GM21526 (cell line): ENCODE measurements around the gene FEV.

ENCODE experiments used
- ATAC-seq: cut with Tn5 transposase; IDR thresholded peaks from one replicate; pipeline ENCODE4 v1.9.1; 2021; ENCODE audit warnings: moderate library complexity; ENCODE audit not compliant: unreplicated experiment, low FRiP score

The FEV gene

GRCh38 chr2:218993345-218994315 is 8.6 kb upstream of the FEV start, which contains the start of gene CRYBA2:
Gene CRYBA2, minus strand, starts transcription at chr2:218993422. Its CDS starts 246 bp downstream, at chr2:218993176.
- ATAC-seq, result no peak

- ATAC-seq, result no peak
Observed at GRCh38 chr2:218992703-218993344, 7.8 kb upstream of the FEV start.

DNA sequence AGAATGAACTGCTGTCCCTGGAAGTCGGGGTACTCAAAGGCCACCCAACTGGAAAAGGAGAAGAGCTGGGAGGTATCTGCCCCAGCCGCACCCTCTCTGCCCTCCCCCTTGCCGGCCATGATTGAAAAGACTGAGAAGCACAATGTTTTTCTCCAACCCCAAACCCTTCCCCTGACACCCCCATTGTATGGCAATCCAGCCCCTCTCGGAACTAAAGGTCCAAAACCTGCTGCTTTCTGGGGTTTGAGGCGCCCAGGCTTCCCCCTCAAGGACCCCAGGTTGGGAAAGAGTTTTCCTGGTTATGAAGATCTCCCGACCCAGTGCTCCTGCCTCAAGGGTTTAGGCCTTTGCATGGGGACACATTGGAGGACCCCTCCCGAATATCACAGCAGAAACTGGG is 7.2 kb upstream of the FEV start:
- no peak for ATAC-seq

GRCh38 chr2:218991674-218992168 is 6.7 kb upstream of the FEV start:
- ATAC-seq, result no peak

GRCh38 chr2:218990612-218991011 is 5.6 kb upstream of the FEV start:
- ATAC-seq, result no peak

- no peak for ATAC-seq
Observed at GRCh38 chr2:218990052-218990451, 5.1 kb upstream of the FEV start.

- no peak for ATAC-seq
Observed at GRCh38 chr2:218988650-218989049, 3.7 kb upstream of the FEV start.

- ATAC-seq, result no peak
Observed at GRCh38 chr2:218988164-218988563, 3.2 kb upstream of the FEV start.

DNA sequence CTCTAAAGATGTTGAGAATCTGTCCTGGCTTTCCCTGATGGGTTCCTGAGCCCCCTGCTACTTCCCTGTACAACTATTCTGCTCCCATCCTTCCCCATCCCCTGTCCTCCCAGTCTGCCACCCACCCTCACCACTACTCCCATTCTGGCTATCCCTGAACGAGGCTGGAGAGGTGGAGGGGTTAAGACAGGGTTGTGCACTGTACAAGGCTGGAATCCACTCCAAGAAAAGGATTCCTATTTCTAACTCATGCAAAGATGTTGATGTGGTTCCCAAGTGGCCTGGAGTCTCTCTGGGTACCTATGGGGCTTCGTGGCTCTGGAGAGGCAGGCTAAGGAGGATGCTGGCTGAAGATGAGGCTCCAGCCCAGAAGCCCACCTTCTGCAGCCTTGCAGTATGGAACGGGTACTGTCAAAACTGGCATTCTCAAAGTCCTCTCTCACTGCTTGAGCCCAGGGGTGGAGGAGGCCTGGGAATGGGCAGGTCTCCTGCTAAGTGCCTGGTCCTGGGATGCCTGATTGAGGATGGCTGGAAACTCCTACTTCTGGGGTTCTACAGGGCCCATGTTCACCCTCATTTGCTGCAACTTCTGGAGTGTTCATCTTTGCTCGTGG is 1.3 kb upstream of the FEV start:
- ATAC-seq, result no peak

DNA sequence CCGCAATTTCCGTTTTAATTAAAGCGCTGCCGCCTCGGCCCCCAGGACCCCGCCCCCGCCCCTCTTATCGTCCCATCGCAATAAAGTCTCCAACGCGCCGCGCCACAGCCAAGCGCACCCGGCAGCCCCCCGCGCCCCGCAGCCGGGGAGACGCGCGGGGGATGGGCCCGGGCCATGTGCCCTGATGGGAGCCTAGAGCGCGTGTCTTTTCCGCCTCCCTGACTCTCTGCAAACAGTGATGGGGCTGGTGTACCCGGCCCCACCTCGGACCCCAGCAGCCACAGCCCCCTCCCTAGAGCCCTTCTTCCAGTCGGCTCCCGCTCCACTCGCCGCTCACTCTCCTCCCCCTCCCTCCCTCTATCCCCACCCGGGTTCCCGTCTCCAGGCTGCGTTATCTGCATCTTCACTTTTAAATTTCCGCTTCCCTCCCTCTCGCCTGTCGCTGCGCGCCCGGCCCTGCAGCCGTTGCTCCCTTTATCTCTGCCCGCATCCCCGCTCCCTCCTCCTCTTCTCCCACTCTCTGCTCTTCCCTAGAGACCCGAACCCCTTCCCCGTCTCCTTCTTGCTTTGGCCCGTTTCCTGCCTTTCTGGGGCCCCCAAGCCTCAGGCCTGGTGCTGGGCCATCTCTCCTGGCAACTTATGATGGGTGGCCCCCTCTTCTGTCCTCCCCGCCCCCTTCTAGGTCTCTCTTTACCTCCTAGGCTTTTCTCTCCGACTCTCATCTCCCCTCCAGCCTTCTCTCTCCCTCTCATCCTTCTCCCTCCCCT is 524 bp upstream of the FEV start:
- ATAC-seq, result no peak

GRCh38 chr2:218984239-218985020 is 554 bp downstream of the FEV start:
- ATAC-seq, result no peak

- no peak for ATAC-seq
Observed at GRCh38 chr2:218983934-218984238, 1.1 kb downstream of the FEV start.

DNA sequence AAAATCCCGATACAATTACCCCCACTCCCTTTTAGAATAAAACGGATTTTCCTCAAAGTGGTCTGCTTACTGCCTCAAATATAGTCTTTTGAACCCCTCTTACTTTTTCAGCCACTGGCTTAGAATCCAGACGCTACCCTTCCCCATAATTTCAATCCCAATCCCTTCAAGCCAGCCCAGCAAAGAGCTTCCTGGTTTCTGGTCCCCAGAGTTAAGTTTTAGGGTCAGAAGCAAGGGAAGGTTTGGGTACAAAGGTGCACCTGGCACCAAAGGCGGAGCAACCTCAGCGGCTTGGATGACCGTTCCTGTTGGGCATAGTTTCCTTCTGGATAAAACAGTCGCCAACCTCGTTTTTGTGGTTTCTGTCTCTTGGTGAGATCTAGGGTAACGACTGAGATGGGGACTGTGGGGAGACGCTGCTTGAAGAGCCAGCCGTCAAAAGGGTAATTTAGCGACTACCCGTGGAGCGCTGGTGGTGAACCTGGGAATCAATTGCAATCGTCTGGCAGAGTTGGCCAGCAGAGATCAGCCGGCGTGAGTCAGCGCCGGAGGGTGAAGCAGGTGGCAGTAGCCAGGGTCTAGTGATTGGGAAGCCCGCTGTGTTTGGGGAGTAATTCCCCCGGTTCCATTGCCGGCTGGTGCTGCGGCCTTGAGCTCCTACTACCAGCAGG is 1.6 kb downstream of the FEV start:
- no peak for ATAC-seq

- no peak for ATAC-seq
Observed at GRCh38 chr2:218982586-218983262, 2.3 kb downstream of the FEV start.

GRCh38 chr2:218981881-218982585 is 3.0 kb downstream of the FEV start:
- no peak for ATAC-seq

GRCh38 chr2:218981390-218981880 is 3.5 kb downstream of the FEV start:
- no peak for ATAC-seq

GRCh38 chr2:218980735-218981389 is 4.1 kb downstream of the FEV start:
- ATAC-seq, result no peak
